Liver (tissue), 9 donors: Measurements from ENCODE around the gene SH3RF3. TPM values are rescaled to one million over a fixed set of nuclear protein-coding genes. Genes with fewer than 3 reads are reported as not detected.

ENCODE experiments used
- DNase-seq: peaks from one replicate; pipeline ENCODE4 v3.0.0-alpha.2; 2017; ENCODE audit warnings: low spot score
- H3K27ac ChIP-seq, 2 donors: one replicate each; pipeline ENCODE4 v1.7.0; 2013; ENCODE audit warnings: inconsistent platforms in 2 of 2, low read length in 2 of 2, control low read depth in 1 of 2, low read depth in 1 of 2, mild to moderate bottlenecking in 1 of 2
- H3K27me3 ChIP-seq, 4 donors: one replicate each; pipeline versions ENCODE4 v1.6.1 to v1.7.0; 2013; ENCODE audit warnings: low read length in 3 of 4, inconsistent platforms in 1 of 4, mild to moderate bottlenecking in 1 of 4, moderate library complexity in 1 of 4; ENCODE audit not compliant: control insufficient read depth in 4 of 4, insufficient read depth in 4 of 4
- H3K36me3 ChIP-seq, 4 donors: one replicate each; pipeline versions ENCODE4 v1.6.1 to v1.7.0; 2013; ENCODE audit warnings: low read length in 3 of 4, mild to moderate bottlenecking in 3 of 4, low read depth in 1 of 4, moderate library complexity in 1 of 4; ENCODE audit not compliant: control insufficient read depth in 4 of 4, insufficient read depth in 3 of 4
- H3K4me1 ChIP-seq, 4 donors: one replicate each; pipeline versions ENCODE4 v1.6.1 to v1.7.0; 2013; ENCODE audit warnings: low read length in 3 of 4, mild to moderate bottlenecking in 3 of 4, moderate library complexity in 1 of 4; ENCODE audit not compliant: control insufficient read depth in 4 of 4, insufficient read depth in 4 of 4
- H3K4me3 ChIP-seq, 3 donors: one replicate each; pipeline versions ENCODE4 v1.6.1 to v1.7.0; 2013; ENCODE audit warnings: low read length in 3 of 3, control low read depth in 1 of 3, low read depth in 1 of 3, mild to moderate bottlenecking in 1 of 3
- H3K9ac ChIP-seq, 2 donors: one replicate each; pipeline ENCODE4 v1.7.0; 2013; ENCODE audit warnings: low read length in 2 of 2, mild to moderate bottlenecking in 2 of 2, moderate library complexity in 2 of 2, control low read depth in 1 of 2, low read depth in 1 of 2
- H3K9me3 ChIP-seq, 4 donors: one replicate each; pipeline versions ENCODE4 v1.6.1 to v1.7.0; 2013; ENCODE audit warnings: low read length in 3 of 4; ENCODE audit not compliant: control insufficient read depth in 4 of 4
- CTCF ChIP-seq: fragments of 150-350 bp; IDR thresholded peaks from 2 replicates; pipeline ENCODE4 v1.5.1; 2017; ENCODE audit warnings: improper control_type of control experiment, low read depth, low read length; ENCODE audit not compliant: missing input control
- FOXA1 ChIP-seq: IDR thresholded peaks from 2 replicates; pipeline ENCODE4 v1.6.1; 2016; ENCODE audit warnings: antibody characterized with exemption
- HNF4G ChIP-seq: IDR thresholded peaks from 2 replicates; pipeline ENCODE4 v1.6.1; 2016; ENCODE audit warnings: antibody characterized with exemption
- JUND ChIP-seq, 2 donors: IDR thresholded peaks; 2 replicates each; pipeline ENCODE4 v1.6.1; 2016; ENCODE audit warnings: antibody characterized with exemption in 2 of 2
- NR2F2 ChIP-seq: IDR thresholded peaks from 2 replicates; pipeline ENCODE4 v1.6.1; 2016; ENCODE audit warnings: antibody characterized with exemption
- RAD21 ChIP-seq, 2 donors: IDR thresholded peaks; 2 replicates each; pipeline ENCODE4 v1.6.1; 2016; ENCODE audit warnings: antibody characterized with exemption in 2 of 2, mild to moderate bottlenecking in 2 of 2
- REST ChIP-seq: IDR thresholded peaks from 2 replicates; pipeline ENCODE4 v1.6.1; 2016; ENCODE audit warnings: antibody characterized with exemption, mild to moderate bottlenecking
- TAF1 ChIP-seq: conservative IDR thresholded peaks from 2 replicates; pipeline ENCODE4 v1.6.1; 2016; ENCODE audit warnings: antibody characterized with exemption, mild to moderate bottlenecking
- YY1 ChIP-seq: IDR thresholded peaks from 2 replicates; pipeline ENCODE4 v1.6.1; 2016; ENCODE audit warnings: antibody characterized with exemption, mild to moderate bottlenecking
- WGBS: extraction: QIAGEN DNeasy Blood & Tissue Kit; methylation state at CpG from one replicate; pipeline ENCODE4 v1.1.7; 2013; 5-methylcytosine and 5-hydroxymethylcytosine counted together
- polyA plus RNA-seq, 2 donors: library from polyadenylated mRNA; stranded (reverse) in 1 of 2; unstranded in 1 of 2; fragments of 200-250 nt in 1 of 2; fragments of >200 nt in 1 of 2; fragmentation: Nextera tagmentation in 1 of 2; extraction: Ambion mirVana in 1 of 2; gene quantifications; one replicate each; pipeline versions ENCODE4 v1.2.1 to v1.2.3, GENCODE V29; 2013 to 2015
- total RNA-seq, 2 donors: library from RNA; depleted of rRNA; stranded (reverse); fragments of >200 nt; gene quantifications; one replicate each; pipeline ENCODE4 v1.2.3, GENCODE V29; 2014
- TF ChIP-seq, protein P1 (sequence below): IDR thresholded peaks from 2 replicates; pipeline ENCODE4 v1.6.1; 2016; ENCODE audit warnings: antibody characterized with exemption
- TF ChIP-seq, protein P2 (sequence below): IDR thresholded peaks from 2 replicates; pipeline ENCODE4 v1.6.1; 2016; ENCODE audit warnings: antibody characterized with exemption
- donor health status: healthy.
- donor health status: healthy.
- donor health status: healthy.
- donor health status: healthy.
- donor health status: healthy.

SH3RF3 gene
- total and polyA plus RNA-seq, 4 donors, result 0.11 to 1.0 (median 0.54) TPM

- TF ChIP-seq, protein P1, sequence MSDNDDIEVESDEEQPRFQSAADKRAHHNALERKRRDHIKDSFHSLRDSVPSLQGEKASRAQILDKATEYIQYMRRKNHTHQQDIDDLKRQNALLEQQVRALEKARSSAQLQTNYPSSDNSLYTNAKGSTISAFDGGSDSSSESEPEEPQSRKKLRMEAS, result no peak
- TF ChIP-seq, protein P2, sequence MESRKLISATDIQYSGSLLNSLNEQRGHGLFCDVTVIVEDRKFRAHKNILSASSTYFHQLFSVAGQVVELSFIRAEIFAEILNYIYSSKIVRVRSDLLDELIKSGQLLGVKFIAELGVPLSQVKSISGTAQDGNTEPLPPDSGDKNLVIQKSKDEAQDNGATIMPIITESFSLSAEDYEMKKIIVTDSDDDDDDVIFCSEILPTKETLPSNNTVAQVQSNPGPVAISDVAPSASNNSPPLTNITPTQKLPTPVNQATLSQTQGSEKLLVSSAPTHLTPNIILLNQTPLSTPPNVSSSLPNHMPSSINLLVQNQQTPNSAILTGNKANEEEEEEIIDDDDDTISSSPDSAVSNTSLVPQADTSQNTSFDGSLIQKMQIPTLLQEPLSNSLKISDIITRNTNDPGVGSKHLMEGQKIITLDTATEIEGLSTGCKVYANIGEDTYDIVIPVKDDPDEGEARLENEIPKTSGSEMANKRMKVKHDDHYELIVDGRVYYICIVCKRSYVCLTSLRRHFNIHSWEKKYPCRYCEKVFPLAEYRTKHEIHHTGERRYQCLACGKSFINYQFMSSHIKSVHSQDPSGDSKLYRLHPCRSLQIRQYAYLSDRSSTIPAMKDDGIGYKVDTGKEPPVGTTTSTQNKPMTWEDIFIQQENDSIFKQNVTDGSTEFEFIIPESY, result no peak
- TF ChIP-seq HNF4G (no peak), TAF1 (no peak)
These were observed 65.6 kb downstream of the SH3RF3 start (continued) for GRCh38 chr2:109194620-109194937.

DNA sequence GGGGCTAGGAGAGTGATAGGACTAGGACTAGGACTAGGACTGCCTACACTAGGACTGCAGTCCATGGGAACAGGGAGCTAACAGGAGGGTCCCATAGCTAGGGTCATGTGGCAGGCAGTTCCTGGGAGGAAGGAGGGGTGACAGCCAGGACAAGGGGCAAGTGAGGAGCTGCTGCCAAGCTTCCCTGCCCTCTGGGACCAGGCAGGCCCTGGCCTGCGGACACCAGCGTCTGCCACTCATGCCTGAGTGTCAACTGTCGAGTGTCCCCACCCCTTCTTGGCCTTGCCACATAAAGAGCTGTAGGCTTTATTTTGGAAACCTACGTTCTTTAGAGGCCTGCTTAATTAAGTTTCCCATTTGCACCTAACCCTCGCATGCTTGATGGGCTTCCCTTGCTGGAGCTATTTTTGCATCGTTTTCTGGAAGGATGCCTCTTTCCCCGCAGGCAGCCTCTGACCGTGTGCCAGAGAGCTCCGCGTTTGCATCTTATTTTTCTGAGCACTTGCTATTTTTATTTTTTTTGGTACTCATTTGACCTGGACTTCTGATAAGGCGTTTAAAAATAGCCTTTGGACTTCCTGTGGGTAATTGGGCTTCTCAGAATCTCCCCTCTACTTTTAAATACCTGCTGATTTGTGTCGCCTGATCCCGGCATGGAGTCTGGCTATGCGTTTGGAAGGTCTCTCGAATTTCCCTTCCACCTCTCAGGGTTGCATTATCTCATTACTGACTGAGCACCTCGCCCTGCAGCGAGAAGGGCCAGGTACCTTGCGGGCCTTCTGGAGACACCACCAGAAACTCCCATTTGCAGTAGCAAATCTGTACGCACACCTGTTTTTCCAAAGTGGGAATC, 66.4 kb downstream of the SH3RF3 start:
- TF ChIP-seq NR2F2 (peak; percentile 43), FOXA1 (no peak)
- Histone ChIP-seq H3K27ac (no peak overlapping the region), H3K4me3 (no peak overlapping the region), H3K9ac (no peak overlapping the region), H3K36me3 (no peaks in the 10 kb centered on the region), H3K9me3 (no peaks in the 10 kb centered on the region), H3K4me1 (no peaks in the 10 kb centered on the region), H3K27me3 (no peaks in the 10 kb centered on the region)
- DNase-seq, result no peak
- WGBS, result 77% methylated on average over 19 of the region's 19 CpGs

DNA sequence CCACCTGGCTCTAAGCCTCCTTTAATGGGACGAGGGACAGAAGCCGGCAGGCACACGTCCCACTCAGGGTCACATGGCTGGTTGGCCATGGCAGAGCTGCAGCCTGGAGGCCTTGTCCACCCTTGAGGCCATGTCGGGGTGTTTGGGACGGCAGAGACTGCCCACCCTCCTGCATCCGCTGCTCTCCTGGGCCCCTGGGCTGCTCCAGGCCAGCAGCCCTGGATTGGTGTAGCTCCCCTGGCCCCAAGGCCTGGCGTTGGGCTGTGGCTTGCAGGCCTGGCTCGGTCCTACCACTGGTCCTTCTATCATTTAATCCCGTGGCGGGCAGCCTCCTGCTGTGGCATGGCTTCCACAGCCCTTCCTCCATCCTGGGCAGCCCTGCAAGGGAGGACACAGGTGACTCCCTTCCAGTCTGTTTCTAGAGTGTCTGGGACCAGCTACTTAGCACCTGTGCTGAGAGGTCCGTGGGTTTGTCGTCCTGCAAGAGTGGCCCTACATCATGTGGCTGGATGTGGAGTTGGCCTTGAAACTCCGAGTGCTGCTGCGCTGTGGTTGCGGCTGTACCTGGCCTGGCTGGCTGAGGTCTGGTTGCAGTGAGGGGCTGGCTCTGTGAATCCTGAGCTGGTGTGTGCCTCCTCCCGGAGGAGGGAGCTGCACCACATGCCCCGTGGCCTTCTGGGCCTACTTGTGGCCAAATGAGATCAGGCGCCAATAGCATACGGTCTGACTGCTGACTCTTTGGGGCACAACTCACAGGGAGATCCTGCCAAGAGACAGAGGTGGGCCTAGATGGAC, 67.3 kb downstream of the SH3RF3 start:
- TF ChIP-seq FOXA1 (no peak), YY1 (no peak), RAD21 (IDR thresholded peaks at IDR 0.05) (no peak), JUND (IDR thresholded peaks at IDR 0.05) (no peak), REST (no peak), CTCF (no peak)
- TF ChIP-seq, protein P2, result no peak
- Histone ChIP-seq H3K9ac (no peak overlapping the region), H3K27ac (no peak overlapping the region), H3K9me3 (no peaks in the 10 kb centered on the region), H3K27me3 (no peaks in the 10 kb centered on the region), H3K4me1 (no peaks in the 10 kb centered on the region), H3K4me3 (no peak overlapping the region), H3K36me3 (no peaks in the 10 kb centered on the region)
- DNase-seq, result no peak
- 93% methylated on average over 19 of the region's 19 CpGs for WGBS
